Right lobe of liver (tissue), 6 donors: Measurements from ENCODE around the gene BEND3. TPM values are rescaled to one million over a fixed set of nuclear protein-coding genes. Genes with fewer than 3 reads are reported as not detected.

Experiments
- ATAC-seq, 4 donors: fragments of 200-7000 bp; cut with Tn5 transposase; one replicate each; pipeline ENCODE4 v1.9.1; 2020; ENCODE audit warnings: mild to moderate bottlenecking in 4 of 4, moderate library complexity in 4 of 4
- DNase-seq, 3 donors: peaks; one replicate each; pipeline ENCODE4 v3.0.0-alpha.2; 2020
- H3K27ac ChIP-seq, 3 donors: fragments of 200-600 bp; one replicate each; pipeline ENCODE4 v1.8.0; 2022
- H3K27me3 ChIP-seq, 2 donors: fragments of 200-600 bp; one replicate each; pipeline ENCODE4 v1.8.0; 2022
- H3K36me3 ChIP-seq, 4 donors: fragments of 200-600 bp; sonication (generic) in 1 of 4; one replicate each; pipeline versions ENCODE4 v1.5.1 to v1.8.0; 2017 to 2022; ENCODE audit warnings: control low read depth in 1 of 4
- H3K4me1 ChIP-seq, 4 donors: fragments of 200-600 bp; sonication (generic) in 1 of 4; one replicate each; pipeline versions ENCODE4 v1.5.1 to v1.8.0; 2017 to 2022; ENCODE audit warnings: control low read depth in 1 of 4
- H3K4me3 ChIP-seq, 3 donors: fragments of 200-600 bp; one replicate each; pipeline ENCODE4 v1.8.0; 2022
- H3K9me3 ChIP-seq, 4 donors: fragments of 200-600 bp; sonication (generic) in 1 of 4; one replicate each; pipeline versions ENCODE4 v1.5.1 to v1.8.0; 2017 to 2022; ENCODE audit warnings: control low read depth in 1 of 4
- POLR2A ChIP-seq: fragments of 450-650 bp; IDR thresholded peaks from one replicate; pipeline ENCODE4 v1.6.1; 2017; ENCODE audit warnings: antibody characterized with exemption, mild to moderate bottlenecking
- WGBS: methylation state at CpG from one replicate; pipeline ENCODE4 v1.1.6; 2018; ENCODE audit warnings: low coverage, low lambda C conversion rate; ENCODE audit not compliant: insufficient coverage; ENCODE audit errors: missing lambda C conversion rate; 5-methylcytosine and 5-hydroxymethylcytosine counted together
- intact Hi-C, 2 donors: fragments of 100-400 bp; cut with DNase I; formaldehyde crosslinking; loops; one replicate each; pipeline versions ENCODE4 v1.11.2 to v1.14.1; 2022
- total RNA-seq, 6 experiments: library from RNA; depleted of rRNA in 2 of 6; stranded (reverse); fragments of >200 nt in 2 of 6; fragmentation: NEBNext Ultra II Directional in 3 of 6; extraction: Animal tissue kit (Norgen Biotek cat#: 25700) in 3 of 6; gene quantifications; one replicate each; pipeline versions ENCODE4 v1.1.0 to v1.2.4, GENCODE V29; 2016 to 2023
- TF ChIP-seq, protein P1 (sequence below), 4 donors: fragments of 200-600 bp in 3 of 4; fragments of 450-650 bp in 1 of 4; IDR thresholded peaks; one replicate each; pipeline versions ENCODE4 v1.5.1 to v1.8.0; 2016 to 2022; ENCODE audit warnings: antibody characterized with exemption in 4 of 4, mild to moderate bottlenecking in 2 of 4
- donor health status: DM: no; HTN: yes; CAD: no.
- donor health status: DM: no; HTN: no; CAD: no.
- donor health status: DM: no; HTN: no; CAD: no.
- donor health status: DM: no; HTN: yes; CAD: no.
- donor health status: DM: no; HTN: yes; CAD: no.

The BEND3 gene
- total RNA-seq, 6 experiments from 2014 or later, result 0.83 to 2.7 (median 1.4) TPM

DNA sequence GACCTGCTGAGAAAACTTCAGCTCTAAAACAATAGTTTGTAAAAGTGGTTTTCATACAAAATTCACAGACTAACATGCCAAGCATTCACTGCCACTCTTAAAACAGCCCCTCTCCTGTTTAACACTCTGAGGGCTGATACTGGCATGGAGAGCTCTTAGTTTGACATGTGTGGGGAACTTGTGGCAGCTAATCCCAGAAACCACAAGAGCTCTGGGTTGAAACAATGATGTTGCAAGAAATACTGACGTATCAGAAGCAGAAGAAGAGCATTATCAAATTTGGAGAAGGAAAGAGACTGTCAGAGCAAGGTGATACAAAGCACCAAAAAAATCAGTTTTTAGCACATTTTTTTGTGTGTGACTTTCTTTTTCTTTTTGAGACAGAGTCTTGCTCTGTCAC, 5.1 kb downstream of the BEND3 start:
- TF ChIP-seq POLR2A, result no peak
- TF ChIP-seq, protein P1, sequence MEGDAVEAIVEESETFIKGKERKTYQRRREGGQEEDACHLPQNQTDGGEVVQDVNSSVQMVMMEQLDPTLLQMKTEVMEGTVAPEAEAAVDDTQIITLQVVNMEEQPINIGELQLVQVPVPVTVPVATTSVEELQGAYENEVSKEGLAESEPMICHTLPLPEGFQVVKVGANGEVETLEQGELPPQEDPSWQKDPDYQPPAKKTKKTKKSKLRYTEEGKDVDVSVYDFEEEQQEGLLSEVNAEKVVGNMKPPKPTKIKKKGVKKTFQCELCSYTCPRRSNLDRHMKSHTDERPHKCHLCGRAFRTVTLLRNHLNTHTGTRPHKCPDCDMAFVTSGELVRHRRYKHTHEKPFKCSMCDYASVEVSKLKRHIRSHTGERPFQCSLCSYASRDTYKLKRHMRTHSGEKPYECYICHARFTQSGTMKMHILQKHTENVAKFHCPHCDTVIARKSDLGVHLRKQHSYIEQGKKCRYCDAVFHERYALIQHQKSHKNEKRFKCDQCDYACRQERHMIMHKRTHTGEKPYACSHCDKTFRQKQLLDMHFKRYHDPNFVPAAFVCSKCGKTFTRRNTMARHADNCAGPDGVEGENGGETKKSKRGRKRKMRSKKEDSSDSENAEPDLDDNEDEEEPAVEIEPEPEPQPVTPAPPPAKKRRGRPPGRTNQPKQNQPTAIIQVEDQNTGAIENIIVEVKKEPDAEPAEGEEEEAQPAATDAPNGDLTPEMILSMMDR (IDR thresholded peaks at IDR 0.05), result no peak
- Histone ChIP-seq H3K27me3 (no peaks in the 10 kb centered on the region), H3K4me1 (peaks cover 0 to 7% (median 3%) of the 10 kb centered on the region in 4 donors), H3K36me3 (no peaks in the 10 kb centered on the region), H3K27ac (no peak overlapping the region), H3K9me3 (no peaks in the 10 kb centered on the region), H3K4me3 (no peak overlapping the region)
- WGBS, result 47% methylated on average over 1 of the region's 1 CpG
- intact Hi-C loops, result no loop called here
- ATAC-seq (no peak), DNase-seq (no peak)

DNA sequence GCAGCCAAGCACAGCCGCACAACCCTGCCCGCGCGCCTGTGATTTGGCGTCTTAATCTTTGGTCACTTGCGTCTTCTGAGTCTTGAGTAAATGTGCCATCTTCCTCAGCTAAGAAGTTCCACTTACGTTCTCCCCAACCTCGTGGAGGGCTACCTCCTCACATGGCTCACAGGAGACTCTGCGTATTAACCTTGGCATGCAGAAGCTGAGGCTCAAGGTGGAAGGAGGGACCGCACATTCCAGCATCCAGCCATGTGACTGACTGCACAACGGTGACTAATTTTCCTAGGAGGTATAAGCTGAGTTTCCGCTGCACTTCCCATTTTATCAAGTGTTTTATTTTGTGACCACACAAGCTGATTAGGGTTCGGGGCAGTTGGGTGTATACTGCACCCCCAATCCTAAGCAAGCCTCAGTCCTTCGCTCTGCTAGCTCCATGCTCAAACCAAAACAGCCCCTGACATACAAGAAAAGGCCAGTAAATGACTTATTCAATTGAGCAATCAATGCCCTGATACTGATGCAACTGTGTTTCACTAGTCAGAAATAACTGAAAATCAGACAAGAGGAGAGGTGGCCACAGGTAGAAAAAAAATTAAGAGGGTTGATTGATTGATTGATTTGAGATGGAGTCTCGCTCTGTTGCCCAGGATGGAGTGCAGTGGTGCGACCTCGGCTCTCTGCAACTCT, 7.0 kb downstream of the BEND3 start:
- 87% methylated on average over 17 of the region's 17 CpGs for WGBS
- TF ChIP-seq, protein P1 (IDR thresholded peaks at IDR 0.05), result no peak
- no peak for TF ChIP-seq POLR2A
- Histone ChIP-seq H3K27ac (no peak overlapping the region), H3K4me1 (peaks cover 0 to under 1% (median 0%) of the 10 kb centered on the region in 4 donors), H3K36me3 (no peaks in the 10 kb centered on the region), H3K9me3 (no peaks in the 10 kb centered on the region), H3K4me3 (no peak overlapping the region), H3K27me3 (no peaks in the 10 kb centered on the region)
- no peak for ATAC-seq
- intact Hi-C loops, result no loop called here
- no peak for DNase-seq

DNA sequence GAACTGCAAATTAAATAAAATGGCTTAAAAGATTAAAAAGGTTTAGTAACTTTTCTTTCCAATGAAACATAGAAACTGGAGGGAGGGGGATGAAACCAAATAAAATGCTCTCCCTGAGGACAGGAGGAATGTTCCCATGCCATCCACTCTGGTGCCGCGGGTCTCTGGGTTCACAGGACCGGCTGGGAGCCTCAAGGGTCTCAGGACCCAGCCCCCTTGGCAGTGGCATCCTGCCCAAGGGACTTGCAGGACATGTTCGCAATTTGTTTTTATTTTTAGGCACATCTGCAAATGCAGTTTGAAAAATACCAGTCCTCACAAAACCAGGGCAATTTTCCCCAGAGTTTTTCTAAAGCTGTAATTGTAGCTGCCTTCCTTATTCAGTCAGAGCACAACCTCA, 7.5 kb downstream of the BEND3 start:
- 90% methylated on average over 2 of the region's 4 CpGs for WGBS
- no peaks in the 10 kb centered on the region for H3K4me1 ChIP-seq
- no peaks in the 10 kb centered on the region for H3K9me3 ChIP-seq
- H3K27ac ChIP-seq, result no peak overlapping the region
- DNase-seq (no peak), ATAC-seq (no peak)
- H3K4me3 ChIP-seq, result no peak overlapping the region
- H3K27me3 ChIP-seq, result no peaks in the 10 kb centered on the region
- no peaks in the 10 kb centered on the region for H3K36me3 ChIP-seq
- intact Hi-C loops, result no loop called here
- TF ChIP-seq, protein P1 (IDR thresholded peaks at IDR 0.05), result no peak
- no peak for TF ChIP-seq POLR2A

DNA sequence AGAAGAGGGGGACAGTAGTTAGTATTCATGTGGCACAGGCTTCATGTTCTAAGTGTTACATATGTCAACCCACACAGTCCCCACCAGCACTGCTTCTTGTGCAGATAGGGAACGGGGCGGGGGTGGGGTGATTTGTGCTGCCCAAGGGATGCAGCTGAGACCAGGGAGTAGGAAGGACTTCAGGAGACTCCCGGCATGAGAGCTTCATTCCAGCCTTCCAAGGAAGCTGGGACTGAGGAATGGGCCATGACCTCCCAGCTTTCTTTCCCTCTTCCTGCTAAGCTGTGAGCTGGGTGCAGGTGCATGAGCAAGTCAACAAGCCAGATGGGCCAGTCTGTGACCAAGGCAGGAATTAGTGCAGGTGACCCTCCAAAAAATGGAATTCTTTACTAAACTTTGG, 9.2 kb downstream of the BEND3 start:
- no CpG with 5 or more reads among the region's 3 CpGs for WGBS
- Histone ChIP-seq H3K4me3 (no peak overlapping the region), H3K36me3 (no peaks in the 10 kb centered on the region), H3K4me1 (no peaks in the 10 kb centered on the region), H3K9me3 (no peaks in the 10 kb centered on the region), H3K27ac (no peak overlapping the region), H3K27me3 (no peaks in the 10 kb centered on the region)
- no peak for DNase-seq
- ATAC-seq, result no peak
- intact Hi-C loops, result no loop called here
- TF ChIP-seq, protein P1 (IDR thresholded peaks at IDR 0.05), result no peak
